Heart left ventricle (tissue), 16 donors: ENCODE results near the gene ZFPM1. TPM values are rescaled to one million over a fixed set of nuclear protein-coding genes. Genes with fewer than 3 reads are reported as not detected.

Experiments
- ATAC-seq, 4 donors: fragments of 200-7000 bp; cut with Tn5 transposase; one replicate each; pipeline ENCODE4 v1.9.1; 2020 to 2022; ENCODE audit warnings: moderate library complexity in 4 of 4, mild to moderate bottlenecking in 3 of 4, moderate number of reproducible peaks in 1 of 4
- DNase-seq, 5 donors: peaks; one replicate each; pipeline ENCODE4 v3.0.0-alpha.2; 2020
- H3K27ac ChIP-seq, 12 donors: fragments of 200-600 bp; sonication (generic) in 4 of 12; one replicate each; pipeline versions ENCODE4 v1.5.0 to v1.8.0; 2016 to 2022; ENCODE audit warnings: mild to moderate bottlenecking in 2 of 12
- H3K27me3 ChIP-seq, 9 donors: fragments of 200-600 bp; sonication (generic) in 2 of 9; one replicate each; pipeline versions ENCODE4 v1.5.1 to v1.8.0; 2016 to 2022; ENCODE audit warnings: mild to moderate bottlenecking in 3 of 9
- H3K36me3 ChIP-seq, 9 donors: fragments of 200-600 bp; sonication (generic) in 2 of 9; one replicate each; pipeline versions ENCODE4 v1.5.0 to v1.8.0; 2018 to 2022; ENCODE audit warnings: mild to moderate bottlenecking in 2 of 9
- H3K4me1 ChIP-seq, 12 donors: fragments of 200-600 bp; sonication (generic) in 4 of 12; one replicate each; pipeline versions ENCODE4 v1.5.0 to v1.8.0; 2016 to 2022; ENCODE audit warnings: mild to moderate bottlenecking in 3 of 12
- H3K4me3 ChIP-seq, 12 donors: fragments of 200-600 bp; sonication (generic) in 4 of 12; one replicate each; pipeline versions ENCODE4 v1.5.0 to v1.8.0; 2017 to 2022; ENCODE audit warnings: mild to moderate bottlenecking in 9 of 12, moderate library complexity in 4 of 12
- H3K9me3 ChIP-seq, 12 donors: fragments of 200-600 bp; sonication (generic) in 4 of 12; one replicate each; pipeline versions ENCODE4 v1.5.0 to v1.8.0; 2016 to 2022; ENCODE audit warnings: mild to moderate bottlenecking in 1 of 12
- POLR2A ChIP-seq, 2 donors: fragments of 450-650 bp; IDR thresholded peaks; one replicate each; pipeline ENCODE4 v1.6.1; 2017; ENCODE audit warnings: antibody characterized with exemption in 2 of 2, mild to moderate bottlenecking in 2 of 2, moderate library complexity in 2 of 2
- WGBS, 4 donors: extraction: QIAGEN DNeasy Blood & Tissue Kit in 2 of 4; methylation state at CpG; one replicate each; pipeline versions ENCODE4 v1.1.5 to v1.1.7; 2013 to 2018; 5-methylcytosine and 5-hydroxymethylcytosine counted together
- intact Hi-C, 10 donors: fragments of 100-400 bp; cut with DNase I; formaldehyde crosslinking; loops; one replicate each; pipeline versions ENCODE4 v1.11.1 to v1.14.2; 2022
- polyA plus RNA-seq, 2 donors: library from polyadenylated mRNA; stranded (reverse); fragments of 200-250 nt; gene quantifications; one replicate each; pipeline ENCODE4 v1.2.3, GENCODE V29; 2013
- total RNA-seq, 9 donors: library from RNA; depleted of rRNA in 2 of 9; stranded (reverse); fragments of >200 nt in 2 of 9; fragmentation: NEBNext Ultra II Directional in 3 of 9; extraction: Animal tissue kit (Norgen Biotek cat#: 25700) in 3 of 9; gene quantifications; one replicate each; pipeline versions ENCODE4 v1.1.0 to v1.2.4, GENCODE V29; 2016 to 2023
- TF ChIP-seq, protein P1 (sequence below), 12 donors: fragments of 200-600 bp; sonication (generic) in 4 of 12; IDR thresholded peaks; one replicate each; pipeline versions ENCODE4 v1.5.0 to v1.8.0; 2018 to 2022; ENCODE audit warnings: antibody characterized with exemption in 12 of 12, mild to moderate bottlenecking in 5 of 12
- donor health status: ischemic (EF 13 %, LVEDD 7.1; RV severe dilation, severe dysfunction).
- donor health status: healthy with polysubstance abuse.
- donor health status: DM: no; HTN: yes; CAD: no.
- donor health status: DM: no; HTN: no; CAD: no.
- donor health status: ischemic (EF 25% LVEDD 6.9; RV normal size, moderate dysfunction).
- donor health status: ischemic (EF 25% LVEDD 5.7; RV mildly dilated, moderate dysfunction).
- donor health status: healthy.
- donor health status: DM: yes; HTN: yes; CAD: no.
- donor health status: ischemic (EF 35%, LVEDD 5.7; RV mildly dilated, moderate dysfunction).
- donor health status: nonischemic (EF 11% LVEDD 7.7; RV severe dilation, severe dysfunction).
- donor health status: DM: yes; HTN: yes; CAD: no.
- donor health status: PGD.
- donor health status: ischemic (EF 29% LVEDD 5.4; RV normal size, mild dysfunction).
- donor health status: nonischemic (EF 23%, LVEDD 6.1; RV moderate dilation, normal function).

The ZFPM1 gene
- total and polyA plus RNA-seq, 11 donors, result 1.3 to 6.3 (median 4.1) TPM

GRCh38 chr16:88499836-88500251, 46.8 kb downstream of the ZFPM1 start:
- ATAC-seq (peak; percentile 7 to 43 (median 26)), DNase-seq (peak in 1 of 5 donors; percentile 27)
- Histone ChIP-seq H3K27me3 (no peaks in the 10 kb centered on the region), H3K4me1 (peaks cover 0 to 27% (median 10%) of the 10 kb centered on the region in 12 donors), H3K27ac (peak overlapping the region in 4 of 12 donors; percentile 15 to 67 (median 29)), H3K9me3 (no peaks in the 10 kb centered on the region), H3K4me3 (peak overlapping the region in 1 of 12 donors; percentile 3), H3K36me3 (no peaks in the 10 kb centered on the region)
- 47 to 50% (median 50%) methylated on average over 8 to 23 of the region's 23 CpGs; no CpG with 5 or more reads in 1 of the 4 donors for WGBS, 4 donors
- intact Hi-C loops, result no loop called here
- no peak for TF ChIP-seq POLR2A (IDR thresholded peaks at IDR 0.05)
- TF ChIP-seq, protein P1, sequence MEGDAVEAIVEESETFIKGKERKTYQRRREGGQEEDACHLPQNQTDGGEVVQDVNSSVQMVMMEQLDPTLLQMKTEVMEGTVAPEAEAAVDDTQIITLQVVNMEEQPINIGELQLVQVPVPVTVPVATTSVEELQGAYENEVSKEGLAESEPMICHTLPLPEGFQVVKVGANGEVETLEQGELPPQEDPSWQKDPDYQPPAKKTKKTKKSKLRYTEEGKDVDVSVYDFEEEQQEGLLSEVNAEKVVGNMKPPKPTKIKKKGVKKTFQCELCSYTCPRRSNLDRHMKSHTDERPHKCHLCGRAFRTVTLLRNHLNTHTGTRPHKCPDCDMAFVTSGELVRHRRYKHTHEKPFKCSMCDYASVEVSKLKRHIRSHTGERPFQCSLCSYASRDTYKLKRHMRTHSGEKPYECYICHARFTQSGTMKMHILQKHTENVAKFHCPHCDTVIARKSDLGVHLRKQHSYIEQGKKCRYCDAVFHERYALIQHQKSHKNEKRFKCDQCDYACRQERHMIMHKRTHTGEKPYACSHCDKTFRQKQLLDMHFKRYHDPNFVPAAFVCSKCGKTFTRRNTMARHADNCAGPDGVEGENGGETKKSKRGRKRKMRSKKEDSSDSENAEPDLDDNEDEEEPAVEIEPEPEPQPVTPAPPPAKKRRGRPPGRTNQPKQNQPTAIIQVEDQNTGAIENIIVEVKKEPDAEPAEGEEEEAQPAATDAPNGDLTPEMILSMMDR (IDR thresholded peaks at IDR 0.05), result no peak

- H3K4me1 ChIP-seq, result peaks cover 0 to 30% (median 10%) of the 10 kb centered on the region in 12 donors
- H3K9me3 ChIP-seq, result no peaks in the 10 kb centered on the region
- TF ChIP-seq, protein P1 (IDR thresholded peaks at IDR 0.05), result no peak
- no peak for TF ChIP-seq POLR2A (IDR thresholded peaks at IDR 0.05)
- no peak overlapping the region for H3K4me3 ChIP-seq
- intact Hi-C loops, result no loop called here
- DNase-seq, result peak in 3 of 5 donors; percentile 24 to 70 (median 58)
- H3K27me3 ChIP-seq, result no peaks in the 10 kb centered on the region
- WGBS, 4 donors, result 40 to 64% (median 53%) methylated on average over 8 to 17 of the region's 17 CpGs
- peak; percentile 37 to 79 (median 65) for ATAC-seq
- no peaks in the 10 kb centered on the region for H3K36me3 ChIP-seq
- H3K27ac ChIP-seq, result peak overlapping the region in 4 of 12 donors; percentile 15 to 67 (median 29)
Measured at GRCh38 chr16:88500255-88500661, 47.2 kb downstream of the ZFPM1 start.

DNA sequence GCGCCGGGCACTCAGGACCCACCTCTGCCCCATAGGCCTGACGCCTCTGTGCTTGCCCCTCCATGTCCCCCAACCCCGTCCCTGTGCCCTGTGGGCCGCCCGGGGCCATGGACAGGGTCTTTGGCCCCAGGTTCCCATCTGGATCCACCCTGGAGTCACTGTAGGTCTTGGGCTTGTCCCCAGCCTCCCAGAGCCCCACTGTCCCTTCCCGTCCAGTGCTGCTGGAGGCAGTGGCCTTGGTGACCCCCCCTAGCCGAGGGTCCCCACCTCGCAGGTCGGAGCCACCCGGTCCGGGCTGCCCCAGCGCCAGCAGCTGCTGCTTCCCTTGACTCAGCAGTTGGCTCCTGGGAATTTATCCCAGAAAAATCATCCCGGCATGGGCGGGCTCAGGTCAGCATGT, 49.3 kb downstream of the ZFPM1 start:
- no peak for DNase-seq
- TF ChIP-seq POLR2A (IDR thresholded peaks at IDR 0.05), result no peak
- TF ChIP-seq, protein P1 (IDR thresholded peaks at IDR 0.05), result no peak
- ATAC-seq, result no peak
- Histone ChIP-seq H3K27me3 (no peaks in the 10 kb centered on the region), H3K36me3 (no peaks in the 10 kb centered on the region), H3K4me1 (peaks cover 0 to 30% (median 10%) of the 10 kb centered on the region in 12 donors), H3K9me3 (no peaks in the 10 kb centered on the region), H3K27ac (no peak overlapping the region), H3K4me3 (no peak overlapping the region)
- intact Hi-C loops, result no loop called here
- 77 to 93% (median 90%) methylated on average over 9 to 15 of the region's 15 CpGs for whole genome bisulfite sequencing, 4 donors

GRCh38 chr16:88502776-88503280, 49.7 kb downstream of the ZFPM1 start:
- Histone ChIP-seq H3K36me3 (no peaks in the 10 kb centered on the region), H3K4me1 (peaks cover 0 to 26% (median 10%) of the 10 kb centered on the region in 12 donors), H3K4me3 (no peak overlapping the region), H3K9me3 (no peaks in the 10 kb centered on the region), H3K27me3 (no peaks in the 10 kb centered on the region), H3K27ac (no peak overlapping the region)
- DNase-seq, result no peak
- TF ChIP-seq, protein P1 (IDR thresholded peaks at IDR 0.05), result no peak
- TF ChIP-seq POLR2A (IDR thresholded peaks at IDR 0.05), result no peak
- WGBS, 4 donors, result 88 to 92% (median 92%) methylated on average over 23 of the region's 23 CpGs
- intact Hi-C loops, result no loop called here
- ATAC-seq, result no peak
